Lung (tissue), 12 donors: ENCODE measurements around the gene TEAD1. TPM values are rescaled to one million over a fixed set of nuclear protein-coding genes. Genes with fewer than 3 reads are reported as not detected.
A peak's percentile ranks its signal among the peaks of the same experiment; 100 is the strongest.

ENCODE experiments used
- ATAC-seq: fragments of 200-7000 bp; cut with Tn5 transposase; one replicate; pipeline ENCODE4 v1.9.1; 2020; ENCODE audit warnings: moderate number of reproducible peaks; ENCODE audit not compliant: insufficient read depth, low FRiP score
- DNase-seq, 3 donors: peaks; one replicate each; pipeline ENCODE4 v3.0.0-alpha.2; 2013 to 2017
- H3K27ac ChIP-seq, 2 donors: one replicate each; pipeline ENCODE4 v1.5.1; 2013; ENCODE audit warnings: mild to moderate bottlenecking in 2 of 2, moderate library complexity in 2 of 2, control low read depth in 1 of 2, inconsistent platforms in 1 of 2, low read depth in 1 of 2, low read length in 1 of 2
- H3K27me3 ChIP-seq, 3 donors: one replicate each; pipeline ENCODE4 v1.5.1; 2013; ENCODE audit warnings: low read length in 2 of 3; ENCODE audit not compliant: control insufficient read depth in 3 of 3, insufficient read depth in 3 of 3
- H3K36me3 ChIP-seq, 4 donors: one replicate each; pipeline ENCODE4 v1.5.1; 2013; ENCODE audit warnings: low read length in 4 of 4, mild to moderate bottlenecking in 1 of 4, moderate library complexity in 1 of 4; ENCODE audit not compliant: control insufficient read depth in 4 of 4, insufficient read depth in 4 of 4
- H3K4me1 ChIP-seq, 5 donors: one replicate each; pipeline ENCODE4 v1.5.1; 2013; ENCODE audit warnings: low read length in 5 of 5, mild to moderate bottlenecking in 2 of 5, moderate library complexity in 1 of 5; ENCODE audit not compliant: control insufficient read depth in 5 of 5, insufficient read depth in 5 of 5
- H3K4me3 ChIP-seq: one replicate; pipeline ENCODE4 v1.5.1; 2013; ENCODE audit warnings: mild to moderate bottlenecking, control low read depth, moderate library complexity
- H3K9ac ChIP-seq, 2 donors: one replicate each; pipeline ENCODE4 v1.5.1; 2013; ENCODE audit warnings: low read length in 2 of 2, control low read depth in 1 of 2; ENCODE audit not compliant: insufficient read depth in 1 of 2
- H3K9me3 ChIP-seq, 4 donors: one replicate each; pipeline ENCODE4 v1.5.1; 2013; ENCODE audit warnings: low read length in 3 of 4, mild to moderate bottlenecking in 1 of 4, moderate library complexity in 1 of 4; ENCODE audit not compliant: control insufficient read depth in 4 of 4, insufficient read depth in 3 of 4
- CTCF ChIP-seq: IDR thresholded peaks from 2 replicates; pipeline ENCODE4 v1.5.1; 2012; ENCODE audit warnings: mild to moderate bottlenecking; ENCODE audit errors: control extremely low read depth, extremely low read depth
- WGBS, 2 donors: extraction: QIAGEN DNeasy Blood & Tissue Kit; methylation state at CpG; one replicate each; pipeline ENCODE4 v1.1.7; 2013; 5-methylcytosine and 5-hydroxymethylcytosine counted together
- polyA plus RNA-seq, 2 donors: library from polyadenylated mRNA; stranded (reverse); fragments of 200-250 nt; gene quantifications; one replicate each; pipeline ENCODE4 v1.2.1, GENCODE V29; 2013
- total RNA-seq, 2 donors: library from RNA; depleted of rRNA in 1 of 2; stranded (reverse); fragments of >200 nt in 1 of 2; gene quantifications; one replicate each; pipeline ENCODE4 v1.2.1, GENCODE V29; 2014 to 2021
- donor health status: control.
- donor health status: control.
- donor health status: Bipolar disorder and iron deficiency.
- donor health status: healthy.
- donor health status: DM: yes; HTN: yes; CAD: no.

The TEAD1 gene
- total and polyA plus RNA-seq, 4 donors, result 7.7 to 141 (median 38.8) TPM

- WGBS, 2 donors, result 36 to 57% methylated on average over 2 of the region's 2 CpGs
These were observed 126.7 kb downstream of the TEAD1 start for GRCh38 chr11:12800871-12801270.

GRCh38 chr11:12801976-12802375 lies 127.8 kb downstream of the TEAD1 start:
- peak overlapping the region in 1 of 2 donors; percentile 69 for H3K27ac ChIP-seq
- no peak overlapping the region for H3K4me3 ChIP-seq
- no peaks in the 10 kb centered on the region for H3K36me3 ChIP-seq
- no peaks in the 10 kb centered on the region for H3K9me3 ChIP-seq
- ATAC-seq, result no peak
- 80% methylated on average over 1 of the region's 1 CpG for WGBS, 2 donors
- no peaks in the 10 kb centered on the region for H3K27me3 ChIP-seq
- no peak overlapping the region for H3K9ac ChIP-seq
- peaks cover 15 to 60% (median 30%) of the 10 kb centered on the region in 5 donors for H3K4me1 ChIP-seq
- no peak for DNase-seq
- no peak for TF ChIP-seq CTCF

More at GRCh38 chr11:12800871-12801270, 126.7 kb downstream of the TEAD1 start:
- H3K27me3 ChIP-seq, result no peaks in the 10 kb centered on the region
- no peak for ATAC-seq
- peak overlapping the region in 1 of 2 donors; percentile 88 for H3K27ac ChIP-seq
- H3K4me3 ChIP-seq, result no peak overlapping the region
- peaks cover 13 to 55% (median 30%) of the 10 kb centered on the region in 5 donors for H3K4me1 ChIP-seq
- TF ChIP-seq CTCF, result no peak
- no peak overlapping the region for H3K9ac ChIP-seq
- DNase-seq, result no peak
- no peaks in the 10 kb centered on the region for H3K9me3 ChIP-seq
- no peaks in the 10 kb centered on the region for H3K36me3 ChIP-seq

- ATAC-seq, result peak; percentile 39
These were observed 128.3 kb downstream of the TEAD1 start for GRCh38 chr11:12802418-12803085.

More at GRCh38 chr11:12802418-12803085, 128.3 kb downstream of the TEAD1 start:
- peaks cover 15 to 60% (median 30%) of the 10 kb centered on the region in 5 donors for H3K4me1 ChIP-seq
- no peak overlapping the region for H3K4me3 ChIP-seq
- H3K9ac ChIP-seq, result no peak overlapping the region
- no peaks in the 10 kb centered on the region for H3K36me3 ChIP-seq
- TF ChIP-seq CTCF, result no peak
- DNase-seq, result peak; percentile 84 to 91 (median 88)
- 48 to 62% methylated on average over 16 of the region's 16 CpGs for WGBS, 2 donors
- H3K27me3 ChIP-seq, result no peaks in the 10 kb centered on the region
- H3K9me3 ChIP-seq, result no peaks in the 10 kb centered on the region
- H3K27ac ChIP-seq, result peak overlapping the region; percentile 1 to 93
